Effector memory CD4-positive, alpha-beta T cell (primary cell): ENCODE data around the gene NR1D1.
"Not testable (repeated sequence)": the region's sequence is repeated elsewhere in the genome, so short reads cannot be mapped to it uniquely, and the experiment has no call there.

ENCODE experiments used
- DNase-seq, 3 donors: peaks; one replicate each; pipeline ENCODE4 v3.0.0-alpha.2; 2020
- H3K27ac ChIP-seq: 2 replicates; pipeline ENCODE4 v1.7.0; 2013; ENCODE audit warnings: mild to moderate bottlenecking, low read length, moderate library complexity; ENCODE audit not compliant: insufficient read depth, poor library complexity, severe bottlenecking
- H3K27me3 ChIP-seq: replicated peaks from 2 replicates; pipeline ENCODE4 v1.7.0; 2013; ENCODE audit warnings: mild to moderate bottlenecking, low read length; ENCODE audit not compliant: insufficient read depth, control insufficient read depth, poor library complexity, severe bottlenecking
- H3K36me3 ChIP-seq: 2 replicates; pipeline ENCODE4 v1.7.0; 2013; ENCODE audit warnings: mild to moderate bottlenecking, low read length, moderate library complexity; ENCODE audit not compliant: control insufficient read depth, insufficient read depth
- H3K4me1 ChIP-seq: 2 replicates; pipeline ENCODE4 v1.7.0; 2013; ENCODE audit warnings: low read length, mild to moderate bottlenecking; ENCODE audit not compliant: control insufficient read depth, insufficient read depth, poor library complexity, severe bottlenecking
- H3K4me3 ChIP-seq: 2 replicates; pipeline ENCODE4 v1.7.0; 2013; ENCODE audit warnings: low read length, low read depth, mild to moderate bottlenecking; ENCODE audit not compliant: insufficient read depth, poor library complexity, severe bottlenecking
- H3K9me3 ChIP-seq: 2 replicates; pipeline ENCODE4 v1.7.0; 2013; ENCODE audit warnings: mild to moderate bottlenecking, low read length, moderate library complexity; ENCODE audit not compliant: control insufficient read depth
- total RNA-seq, 3 donors: gene quantifications; one replicate each; lab custom pipeline; 2026; lab: John Stamatoyannopoulos, UW

Gene NR1D1
- 65.0 to 153 (median 104) reads per million in 3 donors for total RNA-seq

DNA sequence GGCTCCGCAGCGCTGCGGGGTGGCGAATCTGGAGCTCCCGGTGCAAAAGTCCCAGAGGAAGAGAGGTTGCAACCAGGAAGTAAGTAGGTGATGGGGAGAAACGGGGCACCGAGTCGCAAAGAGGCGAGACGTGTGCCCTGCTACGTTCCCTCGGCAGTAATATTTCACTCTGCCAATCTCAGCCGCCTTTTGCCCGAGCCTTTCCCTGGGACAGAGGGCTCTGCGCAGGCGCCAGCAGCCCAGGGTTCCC is at the start of gene NR1D1:
TSS of gene NR1D1 (minus strand) at position 171 of the 250 bp plus-strand sequence. CDS start 495 bp downstream, outside the sequence.
- no peak for DNase-seq
- no peaks in the 10 kb centered on the region for H3K27me3 ChIP-seq
- H3K4me3 ChIP-seq, result peak within 1 kb of the TSS; percentile 71
- H3K9me3 ChIP-seq, result no peaks in the 10 kb centered on the region
- peaks cover 8% of the 10 kb centered on the region for H3K36me3 ChIP-seq
- H3K27ac ChIP-seq, result peak within 1 kb of the TSS; percentile 97
- H3K4me1 ChIP-seq, result peaks cover 85% of the 10 kb centered on the region

DNA sequence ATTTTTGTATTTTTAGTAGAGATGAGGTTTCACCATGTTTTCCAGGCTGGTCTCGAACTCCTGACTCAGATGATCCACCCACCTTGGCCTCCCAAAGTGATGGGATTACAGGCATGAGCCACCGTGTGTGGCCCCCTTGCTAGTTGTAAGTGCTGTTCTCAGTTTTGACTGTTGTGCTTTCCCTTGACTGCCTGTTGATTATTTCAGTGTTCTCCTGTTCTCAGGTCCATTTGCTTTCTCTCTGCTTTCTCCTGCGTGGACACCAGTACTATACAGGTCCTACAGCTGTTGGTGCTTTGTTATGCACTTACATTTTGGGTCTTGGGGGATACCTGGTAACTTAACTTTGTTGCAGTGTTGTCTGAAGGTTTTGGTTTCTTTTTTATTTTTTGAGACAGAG is 48.1 kb upstream of the NR1D1 start:
- no peak for DNase-seq
- H3K4me1 ChIP-seq, result no peaks in the 10 kb centered on the region
- no peaks in the 10 kb centered on the region for H3K27me3 ChIP-seq
- H3K9me3 ChIP-seq, result no peaks in the 10 kb centered on the region
- H3K4me3 ChIP-seq, result no peak overlapping the region
- no peak overlapping the region for H3K27ac ChIP-seq
- peaks cover 36% of the 10 kb centered on the region for H3K36me3 ChIP-seq

DNA sequence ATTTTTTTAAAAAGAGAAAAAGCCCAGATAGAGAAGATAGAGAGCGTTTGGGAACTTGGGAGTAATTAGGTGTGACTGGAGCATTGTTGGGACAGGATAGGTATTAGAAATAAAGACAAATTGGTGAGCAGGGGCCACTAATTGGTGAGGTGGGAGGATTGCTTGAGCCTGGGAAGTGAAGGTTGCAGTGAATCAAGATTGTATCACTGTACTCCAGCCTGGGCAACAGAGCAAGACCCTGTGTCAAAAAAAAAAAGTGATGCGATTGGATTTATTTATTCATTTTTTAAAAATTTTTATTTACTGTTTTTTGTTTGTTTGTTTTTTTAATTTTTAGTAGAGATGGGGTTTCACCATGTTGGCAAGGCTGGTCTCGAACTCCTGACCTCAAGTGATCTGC is 45.1 kb upstream of the NR1D1 start:
- no peak for DNase-seq
- H3K27ac ChIP-seq, result no peak overlapping the region
- H3K27me3 ChIP-seq, result no peaks in the 10 kb centered on the region
- peaks cover 9% of the 10 kb centered on the region for H3K4me1 ChIP-seq
- H3K4me3 ChIP-seq, result no peak overlapping the region
- H3K9me3 ChIP-seq, result no peaks in the 10 kb centered on the region
- peaks cover 35% of the 10 kb centered on the region for H3K36me3 ChIP-seq

DNA sequence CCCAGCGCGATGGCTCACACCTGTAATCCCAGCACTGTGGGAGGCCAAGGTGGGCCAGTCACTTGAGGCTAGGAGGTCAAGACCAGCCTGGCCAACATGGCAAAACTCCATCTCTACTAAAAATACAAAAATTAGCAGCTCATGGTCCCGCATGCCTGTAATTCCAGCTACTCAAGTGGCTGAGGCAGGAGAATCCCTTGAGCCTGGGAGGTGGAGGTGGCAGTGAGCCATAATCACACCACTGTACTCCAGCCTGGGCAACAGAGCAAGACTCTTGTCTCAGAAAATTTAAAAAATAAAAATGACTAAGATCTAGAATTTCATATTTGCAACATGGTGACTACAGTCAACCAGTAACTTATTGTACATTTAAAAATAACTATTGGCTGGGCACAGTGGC is 42.8 kb upstream of the NR1D1 start:
- not testable (repeated sequence) for H3K4me3 ChIP-seq, H3K27ac ChIP-seq, H3K9me3 ChIP-seq, DNase-seq, H3K27me3 ChIP-seq
- Histone ChIP-seq H3K36me3 (peaks cover 27% of the 10 kb centered on the region), H3K4me1 (peaks cover 22% of the 10 kb centered on the region)

DNA sequence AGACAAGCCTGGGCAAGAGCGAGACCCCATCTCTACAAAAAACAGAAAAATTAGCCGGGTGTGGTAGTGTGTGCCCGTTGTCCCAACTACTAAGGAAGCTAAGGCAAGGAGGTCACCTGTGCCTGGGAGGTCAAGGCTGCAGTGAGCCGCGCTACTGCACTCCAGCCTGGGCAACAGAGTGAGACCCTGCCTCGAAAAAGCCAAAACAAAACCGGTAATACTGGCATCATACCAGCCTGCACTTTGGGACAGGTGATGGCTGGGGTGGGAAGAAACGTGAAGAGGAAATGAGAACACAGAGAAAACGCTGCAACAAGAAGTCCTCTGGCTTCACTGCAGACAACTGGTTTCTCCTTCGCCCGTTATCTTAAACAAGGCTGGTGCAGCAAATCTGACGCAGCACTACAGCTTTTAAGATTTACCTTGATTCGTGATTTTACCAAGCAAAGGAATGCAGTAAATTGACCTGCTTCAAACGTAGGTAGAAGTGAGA is 39.2 kb upstream of the NR1D1 start:
- no peak for DNase-seq
- H3K36me3 ChIP-seq, result peaks cover 37% of the 10 kb centered on the region
- H3K27ac ChIP-seq, result peak overlapping the region; percentile 93
- H3K27me3 ChIP-seq, result no peaks in the 10 kb centered on the region
- H3K4me1 ChIP-seq, result peaks cover 22% of the 10 kb centered on the region
- H3K4me3 ChIP-seq, result peak overlapping the region; percentile 82
- H3K9me3 ChIP-seq, result no peaks in the 10 kb centered on the region

DNA sequence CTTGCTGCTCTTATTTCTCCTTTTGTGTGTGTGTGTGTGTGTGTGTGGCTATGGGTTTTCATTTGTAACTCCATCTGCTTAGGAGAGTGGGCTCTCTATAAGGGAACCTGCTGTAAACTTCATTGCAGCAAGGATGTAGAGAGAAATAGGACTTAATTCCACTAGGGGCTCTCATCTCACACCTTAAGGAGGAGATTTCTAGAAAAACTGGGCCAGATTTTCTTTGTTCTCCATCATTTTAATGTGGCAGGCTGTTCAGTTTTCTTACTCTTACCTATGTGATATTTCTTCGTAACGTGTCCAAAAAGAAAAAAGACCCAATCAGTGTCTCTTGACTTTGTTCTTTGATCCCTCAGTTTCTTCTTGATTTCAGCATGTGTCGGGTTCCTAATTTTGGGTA is 35.4 kb upstream of the NR1D1 start:
- Histone ChIP-seq H3K27ac (no peak overlapping the region), H3K9me3 (no peaks in the 10 kb centered on the region), H3K36me3 (peaks cover 52% of the 10 kb centered on the region), H3K27me3 (no peaks in the 10 kb centered on the region), H3K4me1 (peaks cover 13% of the 10 kb centered on the region), H3K4me3 (no peak overlapping the region)
- DNase-seq, result no peak

DNA sequence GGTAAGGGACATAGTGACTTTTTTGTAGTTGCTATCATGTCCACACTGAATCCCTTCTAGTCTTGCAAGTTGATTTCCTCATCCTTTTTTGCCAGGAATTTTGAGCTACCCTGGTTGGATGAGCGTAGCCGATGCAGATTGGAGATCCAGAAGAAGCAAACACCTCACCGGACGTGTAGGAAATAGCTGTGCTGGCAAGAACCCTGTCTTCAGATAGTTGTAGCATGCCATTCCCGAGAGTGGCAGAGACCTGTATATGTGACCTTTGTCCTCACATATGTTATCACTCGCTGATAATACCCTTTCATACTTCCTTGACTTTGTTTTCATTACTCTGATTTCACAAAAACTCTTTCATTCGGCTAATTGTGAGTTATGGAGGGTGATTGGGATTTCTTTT is 33.8 kb upstream of the NR1D1 start:
- no peak for DNase-seq
- Histone ChIP-seq H3K36me3 (peaks cover 68% of the 10 kb centered on the region), H3K27ac (no peak overlapping the region), H3K9me3 (no peaks in the 10 kb centered on the region), H3K4me1 (peaks cover 5% of the 10 kb centered on the region), H3K27me3 (no peaks in the 10 kb centered on the region), H3K4me3 (no peak overlapping the region)

DNA sequence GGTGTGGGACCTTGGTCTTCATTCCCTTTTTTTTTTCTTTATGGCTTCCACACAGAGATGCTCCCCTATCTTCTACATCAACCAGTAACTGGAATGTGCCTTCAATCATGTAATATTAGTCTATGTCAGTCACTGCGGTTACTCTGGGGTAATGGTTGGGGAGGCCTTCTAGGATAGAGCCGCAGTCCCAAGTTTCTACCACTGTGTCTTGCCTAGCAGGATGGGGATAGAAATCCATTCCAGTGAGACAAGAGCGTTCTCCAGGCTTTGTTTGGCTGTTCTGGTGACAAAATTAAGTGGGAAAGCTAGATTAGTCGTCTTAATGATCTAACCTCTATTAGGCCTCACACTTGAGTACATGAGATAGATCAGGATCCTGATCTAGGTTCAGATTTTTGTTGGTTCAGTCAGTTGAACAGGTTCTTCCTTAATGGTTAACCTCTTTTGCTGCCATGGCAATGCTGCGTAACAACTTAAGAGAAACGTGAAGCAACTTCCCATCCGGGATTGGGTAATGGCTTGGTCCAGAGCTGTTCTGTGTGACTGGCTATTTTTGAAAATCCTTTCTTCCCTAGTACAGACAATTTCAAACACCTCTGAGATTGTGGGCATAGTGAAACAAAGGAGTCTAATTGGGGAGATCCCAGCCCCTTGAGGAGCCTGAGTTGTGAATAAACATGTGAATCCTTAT is 30.1 kb upstream of the NR1D1 start:
- no peak overlapping the region for H3K4me3 ChIP-seq
- DNase-seq, result no peak
- peaks cover 73% of the 10 kb centered on the region for H3K36me3 ChIP-seq
- no peaks in the 10 kb centered on the region for H3K4me1 ChIP-seq
- H3K9me3 ChIP-seq, result no peaks in the 10 kb centered on the region
- no peak overlapping the region for H3K27ac ChIP-seq
- H3K27me3 ChIP-seq, result no peaks in the 10 kb centered on the region

DNA sequence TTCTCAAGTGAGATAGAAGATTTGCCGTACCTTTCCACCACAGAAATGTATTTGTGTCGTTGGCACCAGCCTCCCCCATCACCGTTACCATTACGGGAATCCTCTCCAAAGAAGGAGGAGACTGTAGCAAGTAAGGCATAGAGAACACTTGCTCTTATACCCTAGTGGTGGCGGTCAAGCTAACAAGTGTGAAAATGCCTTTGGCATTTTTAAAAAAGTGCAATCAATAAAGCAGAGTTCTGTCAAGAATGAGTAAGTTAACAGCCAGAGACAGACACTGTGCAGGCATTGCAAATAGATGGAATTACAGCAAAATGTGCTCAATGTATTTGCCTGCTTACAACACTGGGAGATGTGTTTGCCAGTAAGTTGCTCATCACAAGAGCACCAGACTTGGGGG is 29.1 kb upstream of the NR1D1 start:
- peaks cover 64% of the 10 kb centered on the region for H3K36me3 ChIP-seq
- H3K27ac ChIP-seq, result no peak overlapping the region
- DNase-seq, result no peak
- H3K27me3 ChIP-seq, result no peaks in the 10 kb centered on the region
- no peaks in the 10 kb centered on the region for H3K9me3 ChIP-seq
- H3K4me1 ChIP-seq, result no peaks in the 10 kb centered on the region
- H3K4me3 ChIP-seq, result no peak overlapping the region

DNA sequence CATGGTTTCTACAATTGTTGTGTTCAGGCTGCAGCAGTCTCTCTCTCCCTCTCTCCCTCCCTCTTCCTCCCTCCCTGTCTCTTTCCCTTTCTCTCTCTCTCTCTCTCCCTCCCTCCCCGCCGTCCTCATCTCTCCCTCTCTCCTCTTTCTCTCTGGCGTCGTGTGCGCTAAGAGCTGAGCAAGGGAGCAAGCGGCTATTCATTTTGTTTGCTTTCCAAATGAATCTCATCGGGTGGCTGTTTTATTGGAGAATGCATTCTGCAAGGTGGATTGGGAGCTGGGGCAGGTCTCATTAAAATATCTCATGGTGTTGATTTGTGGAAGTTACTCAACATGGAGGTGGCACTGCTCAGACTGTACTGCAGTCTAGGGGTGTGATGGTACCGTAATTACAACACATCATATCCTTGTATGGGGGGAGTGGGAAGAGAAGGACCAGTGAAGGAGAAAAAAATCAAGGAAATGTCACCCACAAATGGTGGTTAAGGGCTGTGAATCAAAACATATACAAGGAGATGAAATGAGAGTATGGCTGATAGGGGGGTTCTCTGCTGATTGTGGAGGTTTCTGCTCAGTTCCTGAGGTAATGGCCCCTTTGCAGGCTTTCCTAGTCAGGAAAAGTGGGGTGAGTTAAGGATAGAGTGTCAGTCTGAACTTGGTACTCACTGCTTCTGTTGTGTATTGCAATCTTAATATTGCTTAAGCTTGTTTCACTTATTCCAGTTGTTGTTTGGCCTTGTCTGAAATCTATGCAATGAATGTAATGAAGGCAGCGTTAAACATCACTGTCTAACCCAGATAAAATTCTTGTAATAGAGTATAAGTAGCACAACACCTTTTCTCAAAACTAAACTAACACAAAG is 24.1 kb upstream of the NR1D1 start:
- H3K4me1 ChIP-seq, result peaks cover 11% of the 10 kb centered on the region
- peaks cover 21% of the 10 kb centered on the region for H3K36me3 ChIP-seq
- H3K9me3 ChIP-seq, result no peaks in the 10 kb centered on the region
- H3K27me3 ChIP-seq, result no peaks in the 10 kb centered on the region
- H3K27ac ChIP-seq, result peak overlapping the region; percentile 80
- DNase-seq, result no peak
- peak overlapping the region; percentile 88 for H3K4me3 ChIP-seq
